Hematopoietic multipotent progenitor cell treated with erythropoietin and hydrocortisone succinate and interleukin-3 and kit ligand, for 15 days (in vitro differentiated cells): ENCODE measurements around the gene SPSB1.

Source experiments
- DNase-seq: peaks from one replicate; pipeline ENCODE4 v3.0.0-alpha.2; 2015; ENCODE audit warnings: low spot score

The SPSB1 gene

GRCh38 chr1:9345471-9345870 lies 52.8 kb downstream of the SPSB1 start:
- DNase-seq = no peak

- no peak for DNase-seq
These were observed 53.2 kb downstream of the SPSB1 start for GRCh38 chr1:9345922-9346321.

- DNase-seq = no peak
These were observed 53.9 kb downstream of the SPSB1 start for GRCh38 chr1:9346566-9346965.

- DNase-seq = no peak
These were observed 54.6 kb downstream of the SPSB1 start for GRCh38 chr1:9347095-9347850.

- no peak for DNase-seq
These were observed 56.7 kb downstream of the SPSB1 start for GRCh38 chr1:9349331-9349851.

GRCh38 chr1:9350013-9350908 lies 57.6 kb downstream of the SPSB1 start:
- no peak for DNase-seq

- no peak for DNase-seq
These were observed 58.3 kb downstream of the SPSB1 start for GRCh38 chr1:9350960-9351359.

GRCh38 chr1:9351654-9352271 lies 59.1 kb downstream of the SPSB1 start:
- no peak for DNase-seq

- DNase-seq = no peak
These were observed 59.9 kb downstream of the SPSB1 start for GRCh38 chr1:9352377-9353134.

- DNase-seq = no peak
These were observed 62.8 kb downstream of the SPSB1 start for GRCh38 chr1:9355503-9355902.

- no peak for DNase-seq
These were observed 63.3 kb downstream of the SPSB1 start for GRCh38 chr1:9356021-9356420.

- no peak for DNase-seq
These were observed 64.3 kb downstream of the SPSB1 start for GRCh38 chr1:9356829-9357466.

- no peak for DNase-seq
These were observed 65.3 kb downstream of the SPSB1 start for GRCh38 chr1:9357958-9358357.

GRCh38 chr1:9360371-9361064 lies 67.8 kb downstream of the SPSB1 start:
- DNase-seq = no peak

GRCh38 chr1:9361630-9362260 lies 69.1 kb downstream of the SPSB1 start:
- DNase-seq = no peak

- no peak for DNase-seq
These were observed 69.8 kb downstream of the SPSB1 start for GRCh38 chr1:9362488-9362887.

- no peak for DNase-seq
These were observed 70.4 kb downstream of the SPSB1 start for GRCh38 chr1:9363061-9363471.

- DNase-seq = no peak
These were observed 73.6 kb downstream of the SPSB1 start for GRCh38 chr1:9366298-9366697.

- DNase-seq = no peak
These were observed 74.5 kb downstream of the SPSB1 start for GRCh38 chr1:9366943-9367780.
